Activated CD4-positive, alpha-beta memory T cell treated with anti-CD3 and anti-CD28 coated beads, Interleukin-2, amount 10 ng/mL, durations not matched to agents 7 days and 5 days (primary cell): ENCODE results near the gene NDUFAF2. TPM values are rescaled to one million over a fixed set of nuclear protein-coding genes. Genes with fewer than 3 reads are reported as not detected.

ENCODE experiments used
- CTCF ChIA-PET: fragments of 350-600 bp; sonication (Branson Sonifier 250); formaldehyde crosslinking; loops from one replicate; lab custom pipeline; 2021; ENCODE audit warnings: antibody characterized with exemption, inconsistent platforms; lab: Charles Lee
- POLR2A ChIA-PET: fragments of 350-600 bp; sonication (Branson Sonifier 250); formaldehyde crosslinking; loops from one replicate; lab custom pipeline; 2021; ENCODE audit warnings: antibody characterized with exemption; lab: Charles Lee
- DNase-seq: peaks from one replicate; pipeline ENCODE4 v3.0.0-alpha.2; 2020
- H3K27ac Mint-ChIP-seq: one replicate; pipeline ENCODE4 v1.8.0; 2021; ENCODE audit warnings: mild to moderate bottlenecking, mixed read lengths
- H3K27me3 Mint-ChIP-seq: one replicate; pipeline ENCODE4 v1.8.0; 2021; ENCODE audit warnings: mixed read lengths
- H3K36me3 Mint-ChIP-seq: one replicate; pipeline ENCODE4 v1.8.0; 2021; ENCODE audit warnings: low read depth, mixed read lengths
- H3K4me1 Mint-ChIP-seq: one replicate; pipeline ENCODE4 v1.8.0; 2021; ENCODE audit warnings: mixed read lengths
- H3K4me3 Mint-ChIP-seq: one replicate; pipeline ENCODE4 v1.8.0; 2021; ENCODE audit warnings: mild to moderate bottlenecking, mixed read lengths
- H3K9me3 Mint-ChIP-seq: one replicate; pipeline ENCODE4 v1.8.0; 2021; ENCODE audit warnings: mixed read lengths
- total RNA-seq, 2 experiments: library from RNA; stranded (reverse); gene quantifications; one replicate each; pipeline ENCODE4 v1.2.3, GENCODE V29; 2021

NDUFAF2 gene
- total RNA-seq, 2 experiments from 2014 or later = 18.3 to 21.1 TPM

GRCh38 chr5:61159070-61159469 lies 214.1 kb downstream of the NDUFAF2 start:
- Mint-ChIP-seq H3K4me3 (no peak overlapping the region), H3K27me3 (no peaks in the 10 kb centered on the region), H3K4me1 (peaks cover 41% of the 10 kb centered on the region), H3K36me3 (peaks cover 64% of the 10 kb centered on the region), H3K9me3 (no peaks in the 10 kb centered on the region), H3K27ac (no peak overlapping the region)
- no peak for DNase-seq
- ChIA-PET POLR2A (no interaction called here), CTCF (no interaction called here)

GRCh38 chr5:61159836-61160235 lies 214.8 kb downstream of the NDUFAF2 start:
- H3K4me3 Mint-ChIP-seq = no peak overlapping the region
- peaks cover 41% of the 10 kb centered on the region for H3K4me1 Mint-ChIP-seq
- no peak overlapping the region for H3K27ac Mint-ChIP-seq
- POLR2A ChIA-PET = no interaction called here
- peaks cover 58% of the 10 kb centered on the region for H3K36me3 Mint-ChIP-seq
- no peaks in the 10 kb centered on the region for H3K9me3 Mint-ChIP-seq
- CTCF ChIA-PET = no interaction called here
- H3K27me3 Mint-ChIP-seq = no peaks in the 10 kb centered on the region
- DNase-seq = no peak

- ChIA-PET POLR2A (no interaction called here), CTCF (no interaction called here)
- H3K36me3 Mint-ChIP-seq = peaks cover 52% of the 10 kb centered on the region
- H3K4me1 Mint-ChIP-seq = peaks cover 41% of the 10 kb centered on the region
- no peaks in the 10 kb centered on the region for H3K9me3 Mint-ChIP-seq
- H3K27ac Mint-ChIP-seq = no peak overlapping the region
- H3K27me3 Mint-ChIP-seq = no peaks in the 10 kb centered on the region
- no peak for DNase-seq
- peak overlapping the region; percentile 49 for H3K4me3 Mint-ChIP-seq
These were observed 215.5 kb downstream of the NDUFAF2 start for GRCh38 chr5:61160497-61160896.

DNA sequence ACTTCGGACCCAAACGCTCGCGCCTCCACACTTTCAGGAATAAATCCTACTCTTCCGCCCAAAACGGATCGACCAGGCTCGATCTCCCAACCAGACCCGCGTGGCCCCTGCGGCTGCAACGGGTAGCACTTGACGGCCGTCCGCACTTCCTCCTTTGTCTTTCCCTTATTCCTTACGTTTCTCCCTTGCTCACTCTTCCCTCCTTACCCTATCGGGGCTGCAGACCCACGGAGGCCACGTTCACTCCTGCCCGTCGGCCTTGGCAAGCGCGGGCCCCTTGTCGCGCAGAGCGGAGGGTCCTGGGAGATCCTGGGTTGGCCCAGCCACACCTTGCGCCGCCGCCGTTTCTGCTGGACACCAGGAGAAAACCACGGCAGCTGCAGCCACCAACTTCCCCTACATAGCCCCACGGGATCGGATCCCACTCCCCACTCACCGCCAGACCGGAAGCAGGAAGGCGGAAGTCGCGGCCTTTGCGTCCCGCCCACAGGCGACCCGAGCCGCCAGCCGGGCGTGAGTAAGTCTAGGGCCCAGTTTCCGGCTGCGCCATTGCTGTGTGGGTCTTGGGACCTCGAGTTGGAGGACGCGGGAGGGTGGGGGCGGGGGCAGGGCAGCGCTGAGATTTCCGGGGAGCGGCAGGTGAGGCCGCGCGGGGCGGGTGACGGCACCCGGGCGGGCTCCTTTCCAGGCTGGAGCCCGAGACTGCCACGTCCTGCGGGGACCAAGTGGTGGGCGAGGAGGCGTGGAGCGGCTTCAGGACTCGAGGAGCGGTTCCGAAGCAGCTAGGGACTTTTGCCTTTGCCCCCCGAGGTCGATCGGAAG lies 217.2 kb downstream of the NDUFAF2 start, which contains the start of gene SMIM15:
Gene SMIM15, minus strand, starts transcription at position 459 of the 822 bp plus-strand sequence. CDS start 2,297 bp downstream, outside the sequence.
- peaks cover 41% of the 10 kb centered on the region for H3K4me1 Mint-ChIP-seq
- H3K4me3 Mint-ChIP-seq = peak within 1 kb of the TSS; percentile 93
- CTCF ChIA-PET = interaction anchor here (1.7 kb wide), 1 partner anchor 169 kb away, joined by 3 read pairs; no protein-coding TSS in a partner anchor
- no peaks in the 10 kb centered on the region for H3K9me3 Mint-ChIP-seq
- peak within 1 kb of the TSS; percentile 89 for H3K27ac Mint-ChIP-seq
- peak; percentile 86 for DNase-seq
- POLR2A ChIA-PET = interaction anchor here (1.2 to 3.5 kb wide), 2 partner anchors 13 to 169 kb away, joined by 3 to 17 read pairs; partner anchors contain the start of gene ZSWIM6
- H3K36me3 Mint-ChIP-seq = peaks cover 43% of the 10 kb centered on the region
- H3K27me3 Mint-ChIP-seq = no peaks in the 10 kb centered on the region

DNA sequence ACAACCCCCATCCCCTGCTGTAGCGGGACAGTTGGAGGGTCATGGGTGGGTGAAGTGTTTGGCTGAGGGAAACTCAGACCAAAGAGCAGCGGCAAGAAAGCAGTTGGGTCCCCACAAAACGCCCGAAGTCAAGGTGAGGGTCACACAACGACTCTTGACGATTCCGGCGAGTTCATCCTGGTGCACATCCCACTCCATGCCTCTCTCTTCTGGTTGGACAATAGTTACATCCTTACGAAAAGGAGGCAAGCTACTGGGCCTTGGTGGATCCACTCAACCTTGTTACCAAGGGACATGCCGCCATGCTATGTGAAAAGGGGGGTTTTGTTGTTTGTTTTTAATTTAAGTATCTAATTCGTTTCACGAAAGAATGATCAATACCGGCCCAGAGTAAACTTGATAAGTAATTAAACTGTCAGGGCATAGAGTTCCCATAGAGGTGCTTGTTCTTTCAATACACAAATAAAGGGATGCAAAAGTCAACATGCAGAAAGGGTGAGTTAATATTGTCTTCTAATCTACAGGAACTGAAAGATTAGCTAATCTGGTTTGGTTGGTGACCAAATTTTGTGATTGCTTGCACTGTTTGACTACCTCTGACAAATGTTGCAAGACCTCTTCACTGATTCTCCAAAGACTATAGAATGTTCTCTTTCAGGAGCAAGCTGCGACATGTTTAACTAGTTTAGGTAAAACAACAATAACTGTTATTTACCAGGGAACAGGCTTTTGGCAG lies 218.0 kb downstream of the NDUFAF2 start:
- Mint-ChIP-seq H3K9me3 (no peaks in the 10 kb centered on the region), H3K27ac (peak overlapping the region; percentile 89), H3K4me3 (peak overlapping the region; percentile 93), H3K27me3 (no peaks in the 10 kb centered on the region), H3K4me1 (peaks cover 39% of the 10 kb centered on the region), H3K36me3 (peaks cover 38% of the 10 kb centered on the region)
- ChIA-PET POLR2A (interaction anchor here (0.6 to 3.5 kb wide), 3 partner anchors 12 to 332 kb away, joined by 3 to 17 read pairs (median 3); partner anchors contain the start of gene ZSWIM6), CTCF (interaction anchor here (0.5 to 1.7 kb wide), 3 partner anchors 168 to 201 kb away, joined by 3 read pairs; no protein-coding TSS in a partner anchor)
- no peak for DNase-seq

DNA sequence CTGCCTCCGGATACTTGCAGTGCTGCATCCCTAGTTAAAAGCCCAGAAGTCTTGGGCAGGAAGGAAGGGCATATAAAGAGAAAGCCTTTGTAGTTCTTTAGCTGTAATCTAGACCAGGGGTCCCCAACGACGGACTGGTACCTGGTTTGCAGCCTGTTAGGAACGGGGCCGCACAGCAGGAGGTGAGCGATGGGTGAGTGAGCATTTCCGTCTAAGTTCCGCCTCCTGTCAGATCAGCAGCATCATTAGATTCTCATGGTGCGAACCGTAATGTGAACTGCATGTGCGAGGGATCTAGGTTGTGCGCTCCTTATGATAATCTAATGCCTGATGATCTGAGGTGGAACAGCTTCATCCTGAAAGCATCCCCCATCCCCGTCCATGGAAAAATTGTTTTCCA lies 218.9 kb downstream of the NDUFAF2 start:
- Mint-ChIP-seq H3K4me1 (peaks cover 34% of the 10 kb centered on the region), H3K27ac (no peak overlapping the region), H3K36me3 (peaks cover 31% of the 10 kb centered on the region), H3K9me3 (no peaks in the 10 kb centered on the region), H3K4me3 (no peak overlapping the region), H3K27me3 (no peaks in the 10 kb centered on the region)
- ChIA-PET POLR2A (interaction anchor here (3.5 kb wide), 1 partner anchor 168 kb away, joined by 17 read pairs; the partner anchor contains the start of gene ZSWIM6), CTCF (interaction anchor here (0.6 to 1.7 kb wide), 3 partner anchors 168 to 208 kb away, joined by 3 to 4 read pairs (median 3); no protein-coding TSS in a partner anchor)
- no peak for DNase-seq

DNA sequence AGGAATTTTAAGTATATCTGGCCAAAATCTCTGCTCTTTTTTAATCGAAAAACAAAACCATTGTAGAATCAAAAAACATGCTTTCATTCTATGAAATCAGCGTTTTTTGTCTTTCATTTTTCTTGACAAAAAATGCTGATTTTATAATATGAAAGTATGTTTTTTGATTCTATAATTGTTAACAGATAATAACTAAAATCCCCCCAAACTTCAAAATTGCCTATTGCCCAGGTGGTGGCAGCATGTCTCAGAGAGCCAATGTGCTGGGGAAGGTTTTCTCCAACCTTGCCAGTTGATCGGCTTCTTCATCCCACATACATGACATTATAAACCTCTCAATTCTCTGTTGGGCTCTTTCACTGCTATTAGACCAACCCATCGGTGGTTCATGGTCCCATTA lies 222.4 kb downstream of the NDUFAF2 start:
- ChIA-PET POLR2A (no interaction called here), CTCF (no interaction called here)
- Mint-ChIP-seq H3K4me3 (no peak overlapping the region), H3K27ac (no peak overlapping the region), H3K36me3 (peaks cover 2% of the 10 kb centered on the region), H3K9me3 (no peaks in the 10 kb centered on the region), H3K27me3 (no peaks in the 10 kb centered on the region), H3K4me1 (peaks cover 12% of the 10 kb centered on the region)
- DNase-seq = no peak

- no peaks in the 10 kb centered on the region for H3K27me3 Mint-ChIP-seq
- POLR2A ChIA-PET = no interaction called here
- H3K36me3 Mint-ChIP-seq = no peaks in the 10 kb centered on the region
- no peak overlapping the region for H3K27ac Mint-ChIP-seq
- no peak for DNase-seq
- no peaks in the 10 kb centered on the region for H3K9me3 Mint-ChIP-seq
- CTCF ChIA-PET = no interaction called here
- H3K4me1 Mint-ChIP-seq = no peaks in the 10 kb centered on the region
- H3K4me3 Mint-ChIP-seq = no peak overlapping the region
These were observed 223.9 kb downstream of the NDUFAF2 start for GRCh38 chr5:61168951-61169350.

DNA sequence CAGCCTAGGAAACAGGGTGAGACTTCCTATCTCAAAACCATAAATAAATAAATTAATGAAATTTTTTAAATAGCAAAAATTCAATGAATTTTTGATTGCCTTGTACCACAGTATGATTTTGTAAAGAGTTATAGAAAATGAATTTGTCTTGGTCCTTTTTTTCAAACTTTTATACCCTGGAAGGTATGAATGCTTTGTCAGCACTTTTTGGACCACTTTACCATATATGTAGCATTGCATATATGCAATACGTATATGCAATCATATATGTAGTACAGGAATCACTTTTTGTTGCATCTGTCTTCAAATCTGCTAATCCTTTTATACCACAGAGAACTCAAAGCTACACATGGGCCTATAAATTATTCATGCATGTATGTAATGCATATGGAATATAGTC lies 226.5 kb downstream of the NDUFAF2 start:
- POLR2A ChIA-PET = no interaction called here
- no peak for DNase-seq
- H3K27me3 Mint-ChIP-seq = no peaks in the 10 kb centered on the region
- H3K9me3 Mint-ChIP-seq = no peaks in the 10 kb centered on the region
- no peak overlapping the region for H3K27ac Mint-ChIP-seq
- H3K36me3 Mint-ChIP-seq = no peaks in the 10 kb centered on the region
- CTCF ChIA-PET = no interaction called here
- no peak overlapping the region for H3K4me3 Mint-ChIP-seq
- H3K4me1 Mint-ChIP-seq = no peaks in the 10 kb centered on the region

DNA sequence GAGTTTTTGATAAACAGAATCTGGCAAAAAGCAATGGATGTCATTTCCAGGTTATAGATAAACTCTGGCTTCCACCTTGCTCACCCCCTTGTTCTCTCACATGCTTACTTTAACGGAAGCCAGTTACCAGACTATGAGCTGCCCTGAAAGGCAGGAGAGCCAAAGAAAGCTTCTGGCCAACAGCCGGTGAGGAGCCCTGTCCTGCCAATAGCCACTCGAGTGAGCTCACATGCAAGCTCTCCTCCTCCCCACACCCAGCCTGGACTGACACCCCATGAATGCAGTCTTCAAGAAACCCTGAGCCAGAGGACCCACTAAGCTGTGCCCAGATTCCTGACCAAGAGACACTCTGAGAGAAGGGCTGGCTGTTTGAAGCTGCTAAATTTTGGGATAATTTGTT lies 231.6 kb downstream of the NDUFAF2 start:
- Mint-ChIP-seq H3K4me1 (peaks cover 2% of the 10 kb centered on the region), H3K27ac (no peak overlapping the region), H3K9me3 (no peaks in the 10 kb centered on the region), H3K36me3 (no peaks in the 10 kb centered on the region), H3K27me3 (peaks cover 1% of the 10 kb centered on the region), H3K4me3 (no peak overlapping the region)
- CTCF ChIA-PET = no interaction called here
- POLR2A ChIA-PET = no interaction called here
- no peak for DNase-seq

DNA sequence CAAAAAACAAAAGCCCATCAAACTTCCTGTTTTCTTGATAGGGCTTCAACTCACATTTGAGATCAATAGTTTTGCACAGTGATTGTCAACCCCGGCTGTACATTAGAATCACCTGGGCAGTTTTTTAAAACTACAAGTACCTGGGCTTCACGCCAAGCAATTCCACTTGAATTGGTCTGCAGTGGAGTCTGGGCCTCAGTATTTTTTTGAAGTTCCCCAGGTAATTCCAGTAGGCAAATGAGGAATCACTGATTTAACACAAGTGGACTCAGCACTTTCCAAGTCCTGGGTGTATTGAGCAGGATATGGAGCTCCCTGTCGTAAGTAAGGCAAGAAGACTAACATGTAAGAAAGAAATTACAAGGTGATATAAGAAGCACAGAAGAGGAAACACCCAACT lies 232.1 kb downstream of the NDUFAF2 start:
- Mint-ChIP-seq H3K9me3 (no peaks in the 10 kb centered on the region), H3K4me3 (no peak overlapping the region), H3K36me3 (no peaks in the 10 kb centered on the region), H3K27ac (no peak overlapping the region), H3K4me1 (peaks cover 2% of the 10 kb centered on the region), H3K27me3 (peaks cover 1% of the 10 kb centered on the region)
- ChIA-PET CTCF (no interaction called here), POLR2A (no interaction called here)
- no peak for DNase-seq

DNA sequence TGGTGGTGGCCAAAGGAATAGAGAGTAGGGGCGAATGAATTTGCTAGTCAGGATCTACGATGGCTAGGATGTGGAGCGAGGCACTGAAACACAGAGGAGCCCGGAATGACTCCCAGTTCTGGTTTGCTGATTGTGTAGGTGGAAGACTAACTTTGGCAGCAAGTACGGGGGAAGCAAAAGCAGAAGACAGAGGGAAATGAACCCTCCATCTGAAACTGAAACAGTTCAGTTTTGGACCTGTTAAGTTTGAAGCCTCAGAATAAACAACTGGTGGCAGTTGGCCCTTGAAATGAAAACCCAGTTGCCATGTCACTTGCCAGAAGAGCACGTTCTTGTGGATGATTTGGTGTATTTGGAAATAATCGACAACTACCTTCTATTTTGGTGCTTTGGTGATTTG lies 232.7 kb downstream of the NDUFAF2 start:
- Mint-ChIP-seq H3K27ac (no peak overlapping the region), H3K4me1 (peaks cover 2% of the 10 kb centered on the region), H3K4me3 (no peak overlapping the region), H3K27me3 (peaks cover 1% of the 10 kb centered on the region), H3K9me3 (no peaks in the 10 kb centered on the region), H3K36me3 (no peaks in the 10 kb centered on the region)
- CTCF ChIA-PET = no interaction called here
- POLR2A ChIA-PET = no interaction called here
- no peak for DNase-seq

GRCh38 chr5:61178702-61179101 lies 233.7 kb downstream of the NDUFAF2 start:
- H3K27me3 Mint-ChIP-seq = peaks cover 1% of the 10 kb centered on the region
- no peak overlapping the region for H3K4me3 Mint-ChIP-seq
- peaks cover 2% of the 10 kb centered on the region for H3K4me1 Mint-ChIP-seq
- H3K27ac Mint-ChIP-seq = no peak overlapping the region
- no peak for DNase-seq
- no peaks in the 10 kb centered on the region for H3K9me3 Mint-ChIP-seq
- CTCF ChIA-PET = no interaction called here
- POLR2A ChIA-PET = no interaction called here
- H3K36me3 Mint-ChIP-seq = no peaks in the 10 kb centered on the region
